22Rv1 (cell line): ENCODE measurements around the gene UBE2E2.

ENCODE experiments used
- H3K27ac ChIP-seq: fragments of 450-650 bp; 2 replicates; pipeline ENCODE4 v1.5.1; 2017
- ZFX ChIP-seq: fragments of 450-650 bp; IDR thresholded peaks from 2 replicates; pipeline ENCODE4 v1.6.1; 2017; ENCODE audit warnings: antibody characterized with exemption, borderline replicate concordance
- TF ChIP-seq, protein P1 (sequence below): fragments of 450-650 bp; IDR thresholded peaks from 2 replicates; pipeline ENCODE4 v1.5.1; 2017; ENCODE audit warnings: mild to moderate bottlenecking

UBE2E2 gene

DNA sequence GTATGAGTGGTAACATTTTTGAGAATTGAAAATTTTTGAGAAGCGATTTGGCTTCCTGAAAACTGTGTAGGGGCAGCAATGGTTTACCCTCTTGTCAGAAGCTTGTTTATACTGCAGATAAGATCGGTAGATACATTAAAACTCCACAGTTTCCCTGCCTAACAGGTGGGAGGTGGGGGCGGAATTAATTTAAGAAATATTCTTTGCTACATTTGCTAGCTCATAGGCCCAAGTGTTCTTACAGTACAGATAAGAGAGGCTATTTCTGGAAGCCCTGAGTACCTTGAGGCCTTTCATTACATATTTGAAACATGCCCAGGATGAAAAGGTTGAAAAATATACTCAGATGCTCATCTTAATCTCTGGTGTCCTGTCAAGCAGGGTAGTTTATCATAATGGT, 285.5 kb downstream of the UBE2E2 start:
- TF ChIP-seq ZFX = no peak
- TF ChIP-seq, protein P1, sequence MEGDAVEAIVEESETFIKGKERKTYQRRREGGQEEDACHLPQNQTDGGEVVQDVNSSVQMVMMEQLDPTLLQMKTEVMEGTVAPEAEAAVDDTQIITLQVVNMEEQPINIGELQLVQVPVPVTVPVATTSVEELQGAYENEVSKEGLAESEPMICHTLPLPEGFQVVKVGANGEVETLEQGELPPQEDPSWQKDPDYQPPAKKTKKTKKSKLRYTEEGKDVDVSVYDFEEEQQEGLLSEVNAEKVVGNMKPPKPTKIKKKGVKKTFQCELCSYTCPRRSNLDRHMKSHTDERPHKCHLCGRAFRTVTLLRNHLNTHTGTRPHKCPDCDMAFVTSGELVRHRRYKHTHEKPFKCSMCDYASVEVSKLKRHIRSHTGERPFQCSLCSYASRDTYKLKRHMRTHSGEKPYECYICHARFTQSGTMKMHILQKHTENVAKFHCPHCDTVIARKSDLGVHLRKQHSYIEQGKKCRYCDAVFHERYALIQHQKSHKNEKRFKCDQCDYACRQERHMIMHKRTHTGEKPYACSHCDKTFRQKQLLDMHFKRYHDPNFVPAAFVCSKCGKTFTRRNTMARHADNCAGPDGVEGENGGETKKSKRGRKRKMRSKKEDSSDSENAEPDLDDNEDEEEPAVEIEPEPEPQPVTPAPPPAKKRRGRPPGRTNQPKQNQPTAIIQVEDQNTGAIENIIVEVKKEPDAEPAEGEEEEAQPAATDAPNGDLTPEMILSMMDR = no peak
- no peak overlapping the region for H3K27ac ChIP-seq

DNA sequence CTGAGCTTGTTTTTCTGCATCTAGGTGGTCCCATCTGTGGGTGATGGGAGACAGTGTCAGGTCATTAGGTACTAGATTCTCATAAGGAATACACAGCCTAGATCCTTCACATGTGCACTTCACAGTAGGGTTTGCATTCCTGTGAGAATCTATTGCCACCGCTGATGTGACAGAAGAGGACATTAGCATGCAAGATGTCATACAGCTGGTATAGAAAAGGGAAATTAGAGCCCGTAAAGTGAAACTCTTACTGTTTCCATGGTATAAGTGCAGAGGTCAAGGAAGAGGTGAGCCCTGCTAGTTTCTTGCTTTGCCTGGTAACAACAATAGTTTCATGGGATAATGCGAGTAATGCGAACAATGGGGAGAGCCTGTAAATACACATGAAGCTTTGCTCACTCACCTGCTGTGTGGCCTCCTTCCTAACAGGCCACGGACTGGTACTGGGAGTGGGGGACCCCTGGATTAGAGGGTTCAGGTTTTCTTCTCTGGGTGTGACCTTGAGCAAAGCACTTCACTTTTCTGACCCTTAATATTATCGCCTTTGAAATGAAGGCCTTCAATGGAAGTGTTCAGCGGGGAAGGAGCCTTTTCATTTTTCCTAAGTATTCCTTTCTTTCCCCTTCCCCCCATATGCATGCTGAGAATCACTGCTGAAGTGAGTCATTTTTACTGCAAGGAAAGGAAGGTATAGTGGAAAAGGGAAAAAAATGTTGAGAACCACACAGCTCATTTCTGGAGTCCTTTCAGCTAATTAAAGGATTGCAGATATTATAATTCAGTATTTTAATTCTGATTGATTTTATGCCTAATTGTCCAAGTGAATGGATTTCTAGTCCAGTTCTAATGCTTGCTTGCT, 286.4 kb downstream of the UBE2E2 start:
- no peak overlapping the region for H3K27ac ChIP-seq

DNA sequence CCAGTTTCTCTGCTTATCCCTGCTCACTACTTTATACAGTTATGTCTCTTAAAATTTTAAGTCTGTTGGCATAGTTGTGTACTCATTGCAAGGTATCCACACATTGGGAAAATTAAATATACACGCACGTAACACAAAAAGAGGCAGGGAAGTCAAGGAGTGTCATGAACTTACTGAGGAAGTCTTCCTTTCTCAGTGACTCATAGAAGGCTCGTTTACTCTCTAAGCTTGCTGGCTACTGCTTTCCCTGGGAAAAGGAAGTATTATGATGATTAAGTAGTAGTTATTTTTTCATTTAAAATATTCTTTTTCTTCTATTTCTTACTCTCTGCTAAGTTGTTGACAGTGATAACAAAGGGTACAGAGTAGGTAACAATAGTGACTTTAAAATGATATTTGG, 287.3 kb downstream of the UBE2E2 start:
- no peak overlapping the region for H3K27ac ChIP-seq
- TF ChIP-seq, protein P1 = no peak
- TF ChIP-seq ZFX = no peak

More for the DNA sequence above, 286.4 kb downstream of the UBE2E2 start:
- TF ChIP-seq ZFX = no peak
- TF ChIP-seq, protein P1 = no peak

DNA sequence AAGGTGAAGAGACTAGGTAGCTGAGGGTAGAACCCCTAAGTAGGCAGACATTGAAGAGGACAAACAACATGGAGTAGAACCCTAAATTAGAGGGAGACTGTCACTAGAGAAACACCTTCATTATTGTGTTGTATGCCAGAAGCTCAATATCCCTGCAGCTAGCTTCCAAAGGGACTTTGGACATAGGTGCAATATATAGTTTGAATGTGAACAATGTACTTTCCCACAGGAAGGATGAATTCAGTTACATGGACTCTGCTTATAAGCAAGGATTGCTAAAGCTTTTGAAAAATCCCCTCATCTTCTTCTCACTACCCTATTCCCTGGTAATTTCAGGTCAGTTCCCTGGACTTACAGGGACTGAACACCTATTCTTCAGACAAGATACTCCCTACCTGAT, 288.9 kb downstream of the UBE2E2 start:
- H3K27ac ChIP-seq = no peak overlapping the region
- no peak for TF ChIP-seq ZFX
- TF ChIP-seq, protein P1 = no peak

DNA sequence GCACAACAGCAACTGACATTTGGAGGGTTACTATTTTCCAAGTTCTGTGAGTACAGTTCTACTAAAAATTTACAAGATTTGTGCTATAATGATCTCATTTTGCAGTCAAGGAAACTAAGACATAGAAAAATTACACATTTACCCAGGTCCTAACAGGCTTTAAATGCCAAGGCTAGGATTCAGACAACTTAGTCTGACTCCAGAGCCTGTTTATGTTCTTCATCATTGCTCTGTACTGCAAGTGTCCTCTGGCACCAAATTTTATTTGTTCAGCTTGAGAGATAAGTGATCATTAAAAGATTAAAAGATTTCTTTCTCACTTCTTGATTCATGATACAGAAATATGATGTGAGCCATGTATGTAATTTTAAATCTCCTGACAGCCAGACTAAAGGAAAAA, 290.8 kb downstream of the UBE2E2 start:
- TF ChIP-seq, protein P1 = no peak
- TF ChIP-seq ZFX = no peak
- no peak overlapping the region for H3K27ac ChIP-seq

DNA sequence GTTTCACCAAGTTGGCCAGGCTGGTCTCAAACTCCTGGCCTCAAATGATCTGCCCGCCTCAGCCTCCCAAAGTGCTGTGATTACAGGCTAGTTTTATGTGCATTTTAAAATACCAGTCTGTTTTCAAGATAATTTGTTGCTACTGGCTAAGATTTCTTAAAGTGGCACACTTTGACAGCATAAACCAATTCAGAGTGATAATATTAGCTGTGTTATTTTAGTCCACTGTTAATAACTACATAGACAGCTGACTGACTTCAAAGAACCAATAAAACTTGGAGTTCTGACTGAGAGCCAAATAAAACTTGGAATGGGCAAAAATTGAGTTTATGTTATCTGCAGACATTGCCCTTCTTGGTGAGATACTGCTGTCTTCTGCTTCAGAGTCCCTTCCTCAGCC, 291.8 kb downstream of the UBE2E2 start:
- no peak overlapping the region for H3K27ac ChIP-seq

DNA sequence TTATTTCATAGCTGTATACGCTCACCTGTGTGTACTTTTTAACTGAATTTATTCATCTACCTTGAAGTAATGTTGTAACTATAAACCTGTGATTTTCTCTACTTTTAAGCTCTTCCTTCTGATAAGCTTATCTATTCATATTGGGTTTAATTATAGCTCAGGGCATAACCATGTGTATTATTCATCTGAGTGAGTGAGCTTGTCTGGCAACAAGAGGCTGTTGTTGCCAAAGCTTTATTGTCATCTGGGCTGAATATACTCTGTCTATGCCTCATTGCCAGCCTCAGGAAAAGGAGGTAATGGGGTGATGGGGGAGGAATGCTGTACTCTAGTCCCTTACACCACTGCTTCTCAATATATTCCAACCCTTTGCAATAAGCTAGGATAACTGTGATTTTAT, 292.4 kb downstream of the UBE2E2 start:
- no peak overlapping the region for H3K27ac ChIP-seq
- TF ChIP-seq ZFX = no peak
- TF ChIP-seq, protein P1 = no peak

More for the DNA sequence above, 291.8 kb downstream of the UBE2E2 start:
- TF ChIP-seq ZFX = no peak
- TF ChIP-seq, protein P1 = no peak
